Transverse colon (tissue), 4 donors: ENCODE results near the gene PCBP3. TPM values are rescaled to one million over a fixed set of nuclear protein-coding genes. Genes with fewer than 3 reads are reported as not detected.

Source experiments
- DNase-seq: peaks from one replicate; pipeline ENCODE4 v3.0.0-alpha.2; 2019
- H3K27ac ChIP-seq, 4 donors: fragments of 200-600 bp; sonication (generic); 2 replicates each; pipeline ENCODE4 v1.5.1; 2016 to 2018; ENCODE audit warnings: inconsistent platforms in 4 of 4
- H3K27me3 ChIP-seq: fragments of 200-600 bp; sonication (generic); 2 replicates; pipeline ENCODE4 v1.5.1; 2017; ENCODE audit warnings: inconsistent platforms
- H3K36me3 ChIP-seq, 4 donors: fragments of 200-600 bp; sonication (generic); 2 replicates each; pipeline ENCODE4 v1.5.1; 2017 to 2019; ENCODE audit warnings: inconsistent platforms in 4 of 4
- H3K4me1 ChIP-seq, 4 donors: fragments of 200-600 bp; sonication (generic); 2 replicates each; pipeline ENCODE4 v1.5.1; 2017 to 2020; ENCODE audit warnings: inconsistent platforms in 4 of 4
- H3K4me3 ChIP-seq, 4 donors: fragments of 200-600 bp; sonication (generic); 1 replicate in 1 of 4; 2 replicates in 3 of 4; pipeline versions ENCODE4 v1.5.1 to v1.6.1; 2017 to 2019; ENCODE audit warnings: inconsistent platforms in 4 of 4
- H3K9me3 ChIP-seq, 2 donors: fragments of 200-600 bp; sonication (generic); 2 replicates each; pipeline ENCODE4 v1.5.1; 2017 to 2019; ENCODE audit warnings: inconsistent platforms in 2 of 2
- CTCF ChIP-seq, 5 experiments: fragments of 200-600 bp in 3 of 5; fragments of 450-650 bp in 2 of 5; sonication (generic) in 3 of 5; IDR thresholded peaks; 1 replicate in 2 of 5; 2 replicates in 3 of 5; pipeline ENCODE4 v1.5.1; 2016 to 2017; ENCODE audit warnings: antibody characterized with exemption in 5 of 5, inconsistent platforms in 3 of 5, mild to moderate bottlenecking in 2 of 5, moderate library complexity in 1 of 5
- EP300 ChIP-seq: sonication (generic); formaldehyde crosslinking; IDR thresholded peaks from one replicate; pipeline ENCODE4 v1.6.1; 2017; ENCODE audit warnings: antibody characterized with exemption, low read depth
- POLR2A ChIP-seq: fragments of 450-650 bp; IDR thresholded peaks from one replicate; pipeline ENCODE4 v1.6.1; 2016; ENCODE audit warnings: antibody characterized with exemption, mild to moderate bottlenecking, moderate library complexity
- POLR2AphosphoS5 ChIP-seq, 3 donors: sonication (generic); formaldehyde crosslinking; IDR thresholded peaks; one replicate each; pipeline ENCODE4 v1.6.1; 2016; ENCODE audit warnings: antibody characterized with exemption in 3 of 3
- WGBS, 2 donors: methylation state at CpG; one replicate each; pipeline ENCODE4 v1.1.5; 2018; ENCODE audit warnings: low coverage in 1 of 2; 5-methylcytosine and 5-hydroxymethylcytosine counted together
- in situ Hi-C, 4 donors: fragments of 200-750 bp; cut with MboI; loops; one replicate each; pipeline versions ENCODE4 v1.15.0 to v1.15.1; 2017; ENCODE audit warnings: low sequenced_read_pairs in 3 of 4, low pct_ligation_motif_present in 1 of 4, low pct_unique_long_range_greater_than_20kb in 1 of 4
- intact Hi-C: fragments of 100-400 bp; cut with DNase I; formaldehyde crosslinking; loops from one replicate; pipeline ENCODE4 v1.15.1; 2023; ENCODE audit warnings: low total_unique reads
- total RNA-seq, 4 donors: library from RNA; depleted of rRNA; stranded (reverse); fragments of >200 nt; gene quantifications; one replicate each; pipeline ENCODE4 v1.1.0, GENCODE V29; 2016

Gene PCBP3
- total RNA-seq, 4 donors from 2014 or later, result 0.80 to 7.8 (median 5.3) TPM

GRCh38 chr21:45695086-45695485 lies 51.6 kb downstream of the PCBP3 start:
- Histone ChIP-seq H3K27me3 (no peaks in the 10 kb centered on the region), H3K9me3 (no peaks in the 10 kb centered on the region), H3K27ac (no peak overlapping the region), H3K36me3 (no peaks in the 10 kb centered on the region), H3K4me3 (no peak overlapping the region), H3K4me1 (peaks cover 0 to 15% (median 8%) of the 10 kb centered on the region in 4 donors)
- no peak for TF ChIP-seq CTCF (IDR thresholded peaks at IDR 0.05)
- no peak for TF ChIP-seq EP300
- TF ChIP-seq POLR2AphosphoS5 (IDR thresholded peaks at IDR 0.05), result no peak
- no peak for TF ChIP-seq POLR2A
- in situ Hi-C loops (no loop called here), intact Hi-C loops (no loop called here)
- DNase-seq, result no peak
- 50 to 59% methylated on average over 1 to 2 of the region's 2 CpGs for WGBS, 2 donors

GRCh38 chr21:45698493-45699184 lies 55.1 kb downstream of the PCBP3 start:
- 32 to 33% methylated on average over 3 of the region's 3 CpGs for WGBS, 2 donors
- no peaks in the 10 kb centered on the region for H3K36me3 ChIP-seq
- no peaks in the 10 kb centered on the region for H3K9me3 ChIP-seq
- peaks cover 0 to 15% (median 8%) of the 10 kb centered on the region in 4 donors for H3K4me1 ChIP-seq
- H3K27ac ChIP-seq, result peak overlapping the region in 2 of 4 donors; percentile 7 to 36
- in situ Hi-C loops (no loop called here), intact Hi-C loops (no loop called here)
- peak; percentile 36 for DNase-seq
- no peaks in the 10 kb centered on the region for H3K27me3 ChIP-seq
- TF ChIP-seq EP300, result peak; percentile 64
- no peak for TF ChIP-seq POLR2A
- TF ChIP-seq POLR2AphosphoS5 (IDR thresholded peaks at IDR 0.05), result peak; percentile 49 to 65 (median 53)
- no peak for TF ChIP-seq CTCF (IDR thresholded peaks at IDR 0.05)
- no peak overlapping the region for H3K4me3 ChIP-seq

- DNase-seq, result no peak
- TF ChIP-seq POLR2A (no peak), EP300 (no peak), POLR2AphosphoS5 (IDR thresholded peaks at IDR 0.05) (no peak), CTCF (IDR thresholded peaks at IDR 0.05) (no peak)
- WGBS, 2 donors, result 78 to 88% methylated on average over 6 to 7 of the region's 7 CpGs
- Histone ChIP-seq H3K27ac (peak overlapping the region in 2 of 4 donors; percentile 7 to 36), H3K9me3 (no peaks in the 10 kb centered on the region), H3K36me3 (no peaks in the 10 kb centered on the region), H3K4me1 (peaks cover 0 to 15% (median 8%) of the 10 kb centered on the region in 4 donors), H3K27me3 (no peaks in the 10 kb centered on the region), H3K4me3 (no peak overlapping the region)
- intact Hi-C loops, result no loop called here
- in situ Hi-C loops, result no loop called here
Measured at GRCh38 chr21:45699251-45699942, 55.9 kb downstream of the PCBP3 start.

DNA sequence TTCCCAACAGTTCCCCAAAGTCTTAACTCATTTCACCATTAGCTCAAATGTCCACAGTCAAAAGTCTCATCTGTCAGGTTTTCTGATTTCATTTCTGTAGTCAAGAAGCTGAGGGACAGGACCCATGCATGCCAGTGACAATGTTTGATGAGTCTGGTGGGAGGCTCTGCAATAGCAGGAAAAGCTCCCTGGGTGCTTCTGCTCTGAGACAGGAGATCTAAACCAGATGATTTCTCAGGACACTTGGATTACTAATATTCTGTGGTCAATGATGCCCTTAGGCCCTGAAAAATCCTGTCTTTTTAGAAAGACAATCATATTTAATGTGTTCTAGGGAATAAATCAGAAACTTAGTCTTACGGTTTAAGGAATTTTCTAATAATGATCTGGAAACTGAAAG lies 56.4 kb downstream of the PCBP3 start:
- TF ChIP-seq CTCF (IDR thresholded peaks at IDR 0.05) (no peak), POLR2A (no peak), EP300 (no peak), POLR2AphosphoS5 (IDR thresholded peaks at IDR 0.05) (no peak)
- no peak for DNase-seq
- Histone ChIP-seq H3K9me3 (no peaks in the 10 kb centered on the region), H3K27me3 (no peaks in the 10 kb centered on the region), H3K36me3 (no peaks in the 10 kb centered on the region), H3K27ac (no peak overlapping the region), H3K4me3 (no peak overlapping the region), H3K4me1 (peaks cover 0 to 15% (median 8%) of the 10 kb centered on the region in 4 donors)
- in situ Hi-C loops (no loop called here), intact Hi-C loops (no loop called here)
- 88 to 100% methylated on average over 1 of the region's 1 CpG for WGBS, 2 donors
